ENCODE results near the gene TMEM44. TPM values are rescaled to one million over a fixed set of nuclear protein-coding genes. Genes with fewer than 3 reads are reported as not detected.

The TMEM44 gene
- total RNA-seq, 1 donor from 2014 or later = 10.4 TPM

GRCh38 chr3:194569252-194569651 is 64.0 kb downstream of the TMEM44 start:
- Histone ChIP-seq H2AFZ (replicated peaks) (no peak overlapping the region), H3K4me2 (no peak overlapping the region), H3K36me3 (no peaks in the 10 kb centered on the region), H3K79me2 (ENCODE audit: low read depth) (no peaks in the 10 kb centered on the region), H3K4me1 (peaks cover 9% of the 10 kb centered on the region), H4K20me1 (ENCODE audit: low read depth) (no peaks in the 10 kb centered on the region), H3K9ac (no peak overlapping the region), H3K4me3 (no peak overlapping the region), H3F3A (ENCODE audit: low read depth) (no peaks in the 10 kb centered on the region), H3K27me3 (no peaks in the 10 kb centered on the region), H3K9me3 (ENCODE audit: low read depth) (no peaks in the 10 kb centered on the region), H3K27ac (no peak overlapping the region)
- no peaks in the 10 kb centered on the region for H3K9me3 Mint-ChIP-seq
- TF ChIP-seq EZH2phosphoT487 (IDR thresholded peaks at IDR 0.05) = no peak
- TF ChIP-seq, protein P1, sequence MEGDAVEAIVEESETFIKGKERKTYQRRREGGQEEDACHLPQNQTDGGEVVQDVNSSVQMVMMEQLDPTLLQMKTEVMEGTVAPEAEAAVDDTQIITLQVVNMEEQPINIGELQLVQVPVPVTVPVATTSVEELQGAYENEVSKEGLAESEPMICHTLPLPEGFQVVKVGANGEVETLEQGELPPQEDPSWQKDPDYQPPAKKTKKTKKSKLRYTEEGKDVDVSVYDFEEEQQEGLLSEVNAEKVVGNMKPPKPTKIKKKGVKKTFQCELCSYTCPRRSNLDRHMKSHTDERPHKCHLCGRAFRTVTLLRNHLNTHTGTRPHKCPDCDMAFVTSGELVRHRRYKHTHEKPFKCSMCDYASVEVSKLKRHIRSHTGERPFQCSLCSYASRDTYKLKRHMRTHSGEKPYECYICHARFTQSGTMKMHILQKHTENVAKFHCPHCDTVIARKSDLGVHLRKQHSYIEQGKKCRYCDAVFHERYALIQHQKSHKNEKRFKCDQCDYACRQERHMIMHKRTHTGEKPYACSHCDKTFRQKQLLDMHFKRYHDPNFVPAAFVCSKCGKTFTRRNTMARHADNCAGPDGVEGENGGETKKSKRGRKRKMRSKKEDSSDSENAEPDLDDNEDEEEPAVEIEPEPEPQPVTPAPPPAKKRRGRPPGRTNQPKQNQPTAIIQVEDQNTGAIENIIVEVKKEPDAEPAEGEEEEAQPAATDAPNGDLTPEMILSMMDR (IDR thresholded peaks at IDR 0.05) = no peak
- TF ChIP-seq EZH2 (IDR thresholded peaks at IDR 0.05) = no peak
- no peak overlapping the region for H3K4me3 Mint-ChIP-seq
- DNase-seq (ENCODE audit: low spot score) = no peak
- no peak overlapping the region for H3K27ac Mint-ChIP-seq
- peaks cover 5% of the 10 kb centered on the region for H3K27me3 Mint-ChIP-seq (ENCODE audit: insufficient read depth, low read depth)
- H3K36me3 Mint-ChIP-seq = no peaks in the 10 kb centered on the region
- H3K4me1 Mint-ChIP-seq = peaks cover 26% of the 10 kb centered on the region

- Histone ChIP-seq H3K9ac (no peak overlapping the region), H3K79me2 (ENCODE audit: low read depth) (no peaks in the 10 kb centered on the region), H4K20me1 (ENCODE audit: low read depth) (no peaks in the 10 kb centered on the region), H3K36me3 (no peaks in the 10 kb centered on the region), H3K4me1 (no peaks in the 10 kb centered on the region), H3F3A (ENCODE audit: low read depth) (no peaks in the 10 kb centered on the region), H3K27me3 (no peaks in the 10 kb centered on the region), H2AFZ (replicated peaks) (no peak overlapping the region), H3K4me2 (no peak overlapping the region), H3K27ac (no peak overlapping the region), H3K4me3 (no peak overlapping the region), H3K9me3 (ENCODE audit: low read depth) (no peaks in the 10 kb centered on the region)
- Mint-ChIP-seq H3K9me3 (no peaks in the 10 kb centered on the region), H3K4me1 (peaks cover 12% of the 10 kb centered on the region), H3K36me3 (no peaks in the 10 kb centered on the region), H3K27ac (no peak overlapping the region), H3K27me3 (ENCODE audit: insufficient read depth, low read depth) (peaks cover 4% of the 10 kb centered on the region), H3K4me3 (no peak overlapping the region)
- TF ChIP-seq EZH2phosphoT487 (IDR thresholded peaks at IDR 0.05) = no peak
- TF ChIP-seq EZH2 (IDR thresholded peaks at IDR 0.05) = no peak
- TF ChIP-seq, protein P1 (IDR thresholded peaks at IDR 0.05) = no peak
- DNase-seq (ENCODE audit: low spot score) = no peak
Observed at GRCh38 chr3:194565597-194566190, 67.5 kb downstream of the TMEM44 start.

DNA sequence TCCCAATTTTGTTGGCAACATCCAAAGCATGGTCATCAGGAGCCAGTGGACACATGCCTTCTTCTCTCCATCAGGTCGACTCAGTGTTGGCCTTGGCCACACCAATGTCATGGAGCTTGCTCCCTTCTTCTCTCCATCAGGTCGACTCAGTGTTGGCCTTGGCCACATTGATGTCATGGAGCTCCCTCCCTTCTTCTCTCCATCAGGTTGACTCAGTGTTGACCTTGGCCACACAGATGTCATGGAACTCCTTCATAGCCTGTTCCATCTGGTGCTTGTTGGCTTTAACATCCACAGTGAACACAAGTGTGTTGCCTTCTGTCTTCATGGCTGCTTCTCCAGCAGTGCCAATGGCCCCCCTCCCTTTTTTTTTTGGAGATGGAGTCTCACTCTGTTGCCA is 70.2 kb downstream of the TMEM44 start:
- H2AFZ ChIP-seq (replicated peaks) = no peak overlapping the region
- Mint-ChIP-seq H3K36me3 (no peaks in the 10 kb centered on the region), H3K27ac (no peak overlapping the region), H3K9me3 (no peaks in the 10 kb centered on the region), H3K4me1 (peaks cover 5% of the 10 kb centered on the region), H3K27me3 (ENCODE audit: insufficient read depth, low read depth) (peaks cover 2% of the 10 kb centered on the region), H3K4me3 (no peak overlapping the region)
- H3K9me3 ChIP-seq (ENCODE audit: low read depth) = no peaks in the 10 kb centered on the region
- H3K27me3 ChIP-seq = no peaks in the 10 kb centered on the region
- TF ChIP-seq, protein P1 (IDR thresholded peaks at IDR 0.05) = no peak
- TF ChIP-seq EZH2 (IDR thresholded peaks at IDR 0.05) (no peak), EZH2phosphoT487 (IDR thresholded peaks at IDR 0.05) (no peak)
- DNase-seq (ENCODE audit: low spot score) = no peak
- no peak overlapping the region for H3K27ac ChIP-seq
- H3F3A ChIP-seq (ENCODE audit: low read depth) = no peaks in the 10 kb centered on the region
- no peaks in the 10 kb centered on the region for H3K4me1 ChIP-seq
- no peak overlapping the region for H3K9ac ChIP-seq
- H3K36me3 ChIP-seq = no peaks in the 10 kb centered on the region
- H3K79me2 ChIP-seq (ENCODE audit: low read depth) = no peaks in the 10 kb centered on the region
- no peak overlapping the region for H3K4me3 ChIP-seq
- H4K20me1 ChIP-seq (ENCODE audit: low read depth) = no peaks in the 10 kb centered on the region
- H3K4me2 ChIP-seq = no peak overlapping the region
